GM18519 (cell line): ENCODE measurements around the gene KARS1.

Experiments used
- ATAC-seq: cut with Tn5 transposase; IDR thresholded peaks from one replicate; pipeline ENCODE4 v1.9.1; 2021; ENCODE audit warnings: mild to moderate bottlenecking, moderate library complexity; ENCODE audit not compliant: unreplicated experiment, low FRiP score

Gene KARS1

DNA sequence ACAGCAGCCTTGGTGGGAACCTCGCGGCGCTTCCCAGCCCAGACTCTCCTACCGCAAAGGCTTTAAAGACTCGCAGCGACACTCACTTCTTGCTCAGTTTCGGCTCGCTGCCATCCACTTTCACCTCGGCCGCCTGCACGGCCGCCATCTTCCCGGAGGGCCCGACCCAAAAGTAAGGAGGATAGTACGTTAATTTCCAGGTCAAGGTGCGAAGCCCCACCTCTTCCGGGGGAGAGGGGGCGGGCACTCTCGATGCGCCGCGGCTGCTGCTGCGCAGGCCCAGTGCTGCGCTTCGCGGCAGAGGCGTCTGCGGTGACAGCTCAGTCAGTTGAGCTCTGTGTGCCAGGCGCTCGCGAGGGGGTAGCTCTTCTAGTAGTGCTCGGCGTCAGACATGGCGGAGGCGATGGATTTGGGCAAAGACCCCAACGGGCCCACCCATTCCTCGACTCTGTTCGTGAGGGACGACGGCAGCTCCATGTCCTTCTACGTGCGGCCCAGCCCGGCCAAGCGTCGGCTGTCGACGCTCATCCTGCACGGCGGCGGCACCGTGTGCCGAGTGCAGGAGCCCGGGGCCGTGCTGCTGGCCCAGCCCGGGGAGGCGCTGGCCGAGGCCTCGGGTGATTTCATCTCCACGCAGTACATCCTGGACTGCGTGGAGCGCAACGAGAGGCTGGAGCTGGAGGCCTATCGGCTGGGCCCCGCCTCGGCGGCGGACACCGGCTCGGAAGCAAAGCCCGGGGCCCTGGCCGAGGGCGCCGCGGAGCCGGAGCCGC lies at the start of gene KARS1, which contains the start of gene TERF2IP:
TSS of gene KARS1 (minus strand) at position 174 of the 773 bp plus-strand sequence. CDS start at position 148, 26 bp downstream.
TSS of gene TERF2IP (plus strand) at position 282 of the 773 bp plus-strand sequence. CDS start at position 392, 110 bp downstream.
- ATAC-seq = peak; percentile 76

DNA sequence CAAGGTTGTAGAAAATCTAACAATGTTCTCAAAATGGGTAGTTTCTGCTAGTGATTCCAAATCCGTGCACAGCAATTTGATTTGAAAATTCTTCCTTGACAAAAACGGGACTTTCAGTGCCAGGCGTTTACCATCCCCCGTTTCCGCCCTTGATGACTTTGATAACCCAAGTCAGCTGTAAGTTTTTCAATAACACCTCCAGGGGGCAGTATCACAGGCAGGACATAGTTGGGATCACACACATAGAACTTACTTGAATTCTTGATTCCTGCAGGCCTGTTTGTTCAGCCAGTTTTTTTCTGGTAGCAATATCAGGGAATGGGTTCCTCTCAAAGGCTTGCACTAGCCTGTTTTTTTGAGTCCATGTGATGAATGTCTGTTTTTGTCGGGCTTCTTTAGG lies 48.2 kb upstream of the KARS1 start:
- no peak for ATAC-seq

DNA sequence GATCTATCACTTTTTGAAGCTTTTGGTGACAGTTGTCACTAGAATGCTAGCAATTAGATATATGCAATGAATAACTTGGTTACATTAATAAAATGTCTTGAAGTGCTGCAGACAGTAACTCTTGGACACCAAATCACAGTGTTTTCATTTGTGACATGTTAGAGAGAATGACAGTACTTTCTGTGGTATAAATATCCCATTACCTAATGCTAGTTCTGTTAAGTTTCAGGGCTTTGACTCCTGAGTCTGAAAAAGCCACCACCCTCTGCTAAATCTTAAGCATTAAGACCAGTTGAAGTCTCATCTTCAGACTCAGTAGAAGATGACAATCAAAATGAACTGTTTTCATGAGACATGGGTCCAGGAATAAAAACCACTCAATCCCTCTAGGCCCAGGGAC lies 39.9 kb upstream of the KARS1 start:
- peak; percentile 91 for ATAC-seq

DNA sequence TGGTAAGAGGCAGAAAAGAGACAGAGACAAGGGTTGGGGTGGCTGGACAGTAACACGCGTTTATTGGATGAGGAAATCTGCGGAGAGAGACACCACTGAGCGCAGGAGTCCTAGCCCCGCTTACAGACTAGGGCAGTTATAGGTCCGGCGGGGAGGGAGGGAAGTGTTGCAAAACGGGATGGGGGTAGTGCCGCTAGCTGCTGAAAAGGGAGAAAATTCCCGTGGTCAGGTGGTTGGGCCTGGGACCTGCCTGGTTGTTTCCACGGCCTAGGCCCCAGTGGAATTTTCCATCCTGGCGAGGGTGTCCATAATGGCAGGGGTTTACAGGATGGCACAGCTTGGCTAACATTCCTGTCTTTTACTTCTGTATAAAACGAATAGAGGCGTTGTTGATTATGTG lies 34.8 kb upstream of the KARS1 start:
- no peak for ATAC-seq

DNA sequence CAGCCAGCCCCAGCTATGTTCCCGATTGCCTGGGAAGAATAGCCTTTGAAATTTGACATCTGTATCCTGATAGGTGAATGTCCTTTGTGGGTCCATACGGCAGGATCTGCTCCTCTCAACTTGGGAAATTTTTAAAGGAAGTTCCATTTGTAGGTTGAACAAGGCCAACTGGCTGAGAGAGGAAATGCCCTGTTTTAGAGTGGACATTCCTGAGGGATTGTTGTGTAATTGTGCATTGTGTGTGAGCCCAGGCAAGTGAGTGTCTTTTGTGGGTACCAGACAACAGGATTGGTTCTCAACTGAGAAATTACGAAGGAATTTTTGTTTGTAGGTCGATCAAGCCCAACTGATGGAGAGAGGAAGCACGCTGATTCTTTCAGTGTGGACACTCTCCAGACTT lies 31.9 kb upstream of the KARS1 start:
- no peak for ATAC-seq

DNA sequence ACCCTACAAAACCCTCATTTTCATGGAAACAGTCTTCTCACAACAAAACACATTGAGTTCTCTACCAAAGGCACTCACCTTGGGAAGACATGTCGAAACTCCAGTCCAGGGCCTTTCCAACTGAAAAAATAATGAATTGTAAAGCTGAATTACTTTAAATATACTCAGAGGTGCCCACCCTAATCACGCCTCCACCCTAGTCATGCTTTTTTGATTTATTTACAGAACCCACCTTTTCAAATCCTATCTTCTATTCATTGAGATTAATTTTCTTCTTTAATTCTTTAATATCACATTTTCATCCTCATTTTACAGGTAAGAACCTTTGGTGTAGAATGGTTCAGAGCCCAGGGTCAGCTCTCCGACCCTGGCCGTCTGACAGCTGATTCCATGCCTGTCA lies 29.4 kb upstream of the KARS1 start, which contains the start of gene CPHXL2:
TSS of gene CPHXL2 (minus strand) at position 101 of the 400 bp plus-strand sequence. CDS start at position 91, 10 bp downstream.
- ATAC-seq = no peak

DNA sequence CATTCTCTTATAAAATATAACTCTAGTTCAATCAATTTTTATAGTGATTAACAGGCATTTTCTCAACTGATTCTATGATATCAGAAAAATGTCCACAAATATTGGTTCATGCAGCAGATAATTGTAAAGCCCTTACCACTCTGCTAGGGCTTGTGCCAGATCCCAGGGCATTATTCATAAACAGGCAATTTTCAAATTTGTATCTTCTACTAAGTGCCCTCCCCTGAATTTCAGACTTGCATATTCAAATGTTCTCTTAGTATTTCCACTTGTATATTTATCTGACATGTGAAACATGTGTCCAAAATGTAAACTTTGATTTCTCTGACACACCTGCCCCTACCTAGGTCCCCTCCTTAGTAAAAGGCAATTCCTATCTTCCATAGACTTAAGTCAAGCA lies 20.0 kb upstream of the KARS1 start:
- no peak for ATAC-seq

DNA sequence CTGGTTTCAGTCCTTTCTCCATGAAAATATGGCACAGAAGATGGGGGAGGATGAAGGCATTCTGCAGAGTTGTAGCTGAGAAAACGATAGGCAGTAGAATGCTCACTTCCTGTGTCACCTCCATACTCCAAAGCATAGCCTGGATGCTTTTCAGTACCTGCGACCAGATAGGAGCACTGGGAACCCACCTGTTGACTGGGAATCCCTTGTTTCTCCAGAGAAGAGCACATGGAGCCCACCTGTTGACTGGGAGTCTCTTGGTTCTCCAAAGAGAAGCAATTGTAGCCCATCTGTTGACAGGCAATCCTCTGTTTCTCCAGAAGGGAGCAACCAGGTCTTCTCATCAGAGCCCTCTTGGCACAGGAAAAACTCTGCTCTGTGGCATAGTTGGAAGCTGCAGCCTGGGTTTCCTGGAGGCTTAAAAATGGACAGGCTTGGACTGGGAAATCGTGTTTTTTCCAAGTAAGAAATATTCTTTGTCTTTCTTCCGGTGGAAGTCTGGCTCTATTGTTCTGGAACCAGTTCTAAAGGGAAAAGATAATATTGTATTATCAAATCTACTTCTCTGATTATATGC lies 13.3 kb upstream of the KARS1 start:
- ATAC-seq = no peak

DNA sequence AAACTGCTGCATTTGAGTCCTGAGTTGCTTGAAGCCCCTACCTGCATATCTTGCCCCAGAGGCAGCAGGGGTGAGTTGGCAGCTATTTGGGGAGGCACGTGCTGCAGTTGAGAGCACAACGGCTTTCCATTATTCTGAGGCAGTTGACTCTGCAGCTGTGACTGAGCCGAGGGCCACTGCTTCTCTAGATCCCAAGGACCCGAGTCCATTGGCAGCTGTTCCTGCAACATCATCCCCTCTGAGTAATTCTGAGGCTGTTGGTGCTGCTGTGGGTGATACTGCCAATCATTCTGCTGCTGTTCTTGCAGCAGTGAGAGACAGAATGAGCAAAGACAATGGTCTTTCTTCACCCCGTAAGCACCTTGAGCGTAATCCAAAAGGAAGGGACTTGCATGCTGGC lies 12.9 kb upstream of the KARS1 start:
- no peak for ATAC-seq

DNA sequence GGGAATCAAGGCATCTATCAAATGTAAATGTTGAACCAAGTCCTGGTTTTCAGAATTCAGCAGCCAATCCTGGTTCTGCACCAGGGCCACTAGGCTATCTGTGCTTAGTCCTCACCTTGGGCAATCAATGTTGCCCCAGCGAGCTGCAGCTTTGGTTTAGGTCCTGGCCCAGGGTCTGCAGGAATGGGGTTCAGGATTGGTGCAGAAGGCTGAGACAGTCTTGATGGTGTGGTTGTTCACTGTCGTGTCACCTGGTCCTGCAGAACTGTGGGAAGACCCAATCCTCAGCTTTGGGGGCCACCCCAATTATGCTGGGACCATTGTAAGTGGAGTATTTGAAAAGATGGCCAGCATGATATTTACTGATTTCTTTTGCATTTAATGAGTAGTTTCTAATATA lies 10.7 kb upstream of the KARS1 start:
- no peak for ATAC-seq

DNA sequence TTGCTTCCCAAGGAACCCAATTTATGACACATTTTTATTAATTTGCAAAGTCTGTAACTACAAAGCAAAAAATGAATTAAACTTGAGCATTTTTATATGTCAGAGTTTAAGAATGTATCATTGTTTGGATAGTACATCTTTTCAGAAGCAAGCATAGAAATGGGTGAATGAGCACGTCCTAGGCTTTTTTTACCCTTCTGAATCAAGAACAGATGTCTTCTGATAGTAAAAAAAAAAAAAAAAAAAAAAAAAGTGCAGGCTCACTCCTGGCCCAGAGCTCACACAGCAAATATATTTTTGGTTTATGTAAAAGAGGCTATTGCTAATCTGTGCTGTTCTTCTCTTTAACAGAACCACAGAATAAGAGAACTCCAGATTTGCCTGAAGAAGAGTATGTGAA lies 6.5 kb upstream of the KARS1 start:
- no peak for ATAC-seq

DNA sequence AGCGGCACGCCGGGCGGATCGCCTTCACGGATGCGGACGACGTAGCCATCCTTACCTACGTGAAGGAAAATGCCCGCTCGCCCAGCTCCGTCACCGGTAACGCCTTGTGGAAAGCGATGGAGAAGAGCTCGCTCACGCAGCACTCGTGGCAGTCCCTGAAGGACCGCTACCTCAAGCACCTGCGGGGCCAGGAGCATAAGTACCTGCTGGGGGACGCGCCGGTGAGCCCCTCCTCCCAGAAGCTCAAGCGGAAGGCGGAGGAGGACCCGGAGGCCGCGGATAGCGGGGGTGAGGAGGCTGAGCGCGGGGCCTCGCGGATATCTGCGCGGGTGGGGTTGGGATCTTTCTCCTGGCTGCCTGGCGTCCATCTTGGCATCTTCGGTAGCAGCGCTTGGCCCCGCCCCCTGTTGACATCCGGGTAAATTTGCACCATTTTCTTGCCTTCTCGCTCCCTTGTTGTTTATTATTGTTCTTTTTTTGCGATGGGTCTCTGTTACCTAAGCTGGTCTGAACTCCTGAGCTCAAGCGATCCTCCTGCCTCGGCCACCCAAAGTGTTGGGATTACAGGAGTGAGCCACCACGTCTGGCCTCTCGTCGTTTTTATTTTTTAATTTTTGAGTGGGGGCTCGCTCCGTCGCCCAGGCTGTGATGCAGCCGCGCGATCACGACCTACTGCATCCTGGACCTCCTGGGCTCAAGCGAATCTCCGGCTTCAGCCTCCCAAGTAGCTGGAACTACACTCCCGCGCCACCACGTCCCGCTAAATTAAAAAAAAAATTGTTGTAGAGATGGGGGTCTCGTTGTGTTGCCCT lies 1.0 kb upstream of the KARS1 start:
- peak; percentile 5 for ATAC-seq

DNA sequence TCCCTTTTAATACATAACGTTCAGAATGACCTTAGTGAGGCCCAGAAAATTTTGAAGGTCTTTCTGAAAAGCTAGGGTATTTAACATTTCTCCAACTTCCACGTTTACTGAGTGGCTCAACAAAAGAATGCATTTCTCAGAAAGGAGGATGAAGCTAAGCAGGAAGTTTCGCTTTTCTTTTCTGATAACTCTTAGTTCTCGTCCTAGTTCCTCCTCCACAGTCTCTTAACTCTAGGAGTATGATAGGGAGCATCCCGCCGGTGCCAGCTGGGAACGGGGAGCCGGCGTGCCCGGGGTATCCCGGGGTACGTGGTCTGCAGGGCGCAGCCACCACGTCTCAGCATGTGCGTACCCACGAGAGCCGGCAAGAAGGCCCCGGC lies 363 bp downstream of the KARS1 start:
- ATAC-seq = peak; percentile 14

DNA sequence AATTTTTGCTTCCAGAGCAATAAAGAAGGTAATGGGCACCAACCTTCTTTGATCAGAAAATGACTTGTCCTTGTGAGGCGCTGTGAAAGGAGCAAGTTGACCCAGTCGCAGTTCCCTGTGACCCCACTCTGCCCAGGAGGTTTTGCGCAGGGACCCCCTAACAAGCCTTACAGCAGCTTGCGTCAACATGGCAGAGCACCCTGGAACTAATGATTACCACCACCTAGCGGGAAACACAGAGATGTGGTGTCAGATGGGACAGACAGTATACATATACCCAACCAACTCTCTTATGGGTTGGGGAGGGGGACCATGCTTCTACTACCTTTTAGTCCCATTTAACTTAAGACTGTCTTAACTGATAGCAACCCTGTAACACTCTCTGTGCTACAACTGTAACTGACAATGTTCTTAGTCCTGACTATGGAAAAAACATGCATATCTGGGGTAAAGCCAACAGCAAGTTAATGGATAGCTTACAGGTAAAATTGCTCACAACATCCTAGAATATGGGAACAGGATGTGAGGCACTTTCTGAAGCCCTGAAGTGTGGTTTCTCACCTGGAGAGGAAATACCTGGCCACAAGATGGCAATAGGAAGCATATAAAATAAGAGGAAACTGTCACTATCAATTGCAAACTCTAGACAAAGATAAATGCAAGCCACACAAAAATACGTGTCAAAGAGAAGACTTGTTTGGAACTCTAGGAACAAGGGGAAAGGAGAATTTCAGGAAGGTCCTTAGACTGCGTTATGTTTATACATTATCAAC lies 3.0 kb downstream of the KARS1 start:
- ATAC-seq = no peak

DNA sequence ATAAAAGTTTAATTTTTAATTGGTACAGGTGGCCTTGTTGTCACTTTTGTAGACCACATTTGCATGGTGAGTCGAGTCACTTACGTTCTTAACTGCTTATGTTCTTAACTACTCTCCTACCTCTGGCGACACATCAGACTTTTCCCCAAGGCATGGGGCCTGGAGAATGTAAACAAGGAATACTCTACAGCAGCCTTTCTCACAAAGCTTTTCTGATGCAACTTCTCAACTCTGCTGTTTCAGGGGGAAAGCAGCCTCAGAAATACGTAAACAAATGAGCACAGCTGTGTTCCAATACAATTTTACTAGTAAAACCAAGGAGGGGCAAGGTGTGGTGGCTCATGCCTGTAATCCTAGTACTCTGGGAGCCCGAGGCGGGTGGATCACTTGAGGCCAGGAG lies 6.9 kb downstream of the KARS1 start:
- no peak for ATAC-seq

DNA sequence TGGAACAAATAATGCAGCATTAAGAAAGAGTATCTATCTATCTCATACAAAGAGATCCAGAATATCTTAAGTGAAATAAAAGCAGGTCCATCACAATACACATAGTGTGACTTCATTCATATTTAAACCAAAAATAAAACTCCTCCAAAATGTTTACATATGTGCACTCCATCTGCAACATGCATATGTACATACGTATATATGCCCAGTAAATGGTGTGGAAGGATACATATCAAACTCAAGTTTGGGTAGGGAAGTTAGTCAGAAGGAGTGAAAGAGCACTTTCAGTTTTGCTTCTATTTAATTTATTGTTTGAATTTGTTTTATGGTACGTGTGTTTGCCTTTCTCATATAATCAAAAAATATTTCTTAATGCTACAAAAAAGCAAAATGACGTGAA lies 12.4 kb downstream of the KARS1 start:
- no peak for ATAC-seq

DNA sequence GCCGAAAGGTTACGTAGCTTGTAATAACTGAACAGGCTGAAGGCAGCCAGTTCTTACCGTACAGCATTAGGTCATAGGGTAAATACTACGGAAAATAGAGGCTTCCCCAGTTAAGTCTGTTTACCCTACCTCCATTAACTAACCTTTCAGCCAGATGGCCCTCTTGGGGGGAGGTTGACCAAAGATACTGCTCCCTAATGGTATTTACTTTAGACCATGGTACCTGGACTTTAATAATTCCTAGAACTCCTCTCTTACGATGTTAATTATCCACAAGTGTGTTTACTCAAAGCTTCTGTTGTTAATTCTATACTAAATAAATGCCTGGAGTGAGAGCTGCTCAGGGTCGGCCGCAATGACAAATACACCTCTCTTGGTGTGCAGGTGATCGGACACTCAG lies 14.6 kb downstream of the KARS1 start:
- ATAC-seq = no peak

DNA sequence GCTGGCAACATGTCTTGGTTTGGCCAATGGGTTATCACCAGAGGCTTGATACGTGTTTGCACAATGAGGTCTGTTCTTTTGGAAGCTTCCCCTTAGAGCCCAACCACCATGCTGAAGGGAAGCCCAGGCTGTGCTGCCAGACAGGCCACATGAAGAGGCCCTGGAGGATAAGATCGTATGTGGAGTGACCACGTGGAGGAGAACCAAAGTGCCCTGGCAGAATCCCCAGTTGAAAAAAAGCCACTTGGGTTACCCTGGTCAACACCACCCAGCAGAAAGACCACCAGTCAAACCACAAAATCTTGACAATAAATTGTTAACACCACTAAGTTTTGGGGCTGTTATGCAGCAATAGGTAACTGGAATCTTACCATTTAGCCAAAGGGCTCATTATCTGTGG lies 17.4 kb downstream of the KARS1 start:
- no peak for ATAC-seq

DNA sequence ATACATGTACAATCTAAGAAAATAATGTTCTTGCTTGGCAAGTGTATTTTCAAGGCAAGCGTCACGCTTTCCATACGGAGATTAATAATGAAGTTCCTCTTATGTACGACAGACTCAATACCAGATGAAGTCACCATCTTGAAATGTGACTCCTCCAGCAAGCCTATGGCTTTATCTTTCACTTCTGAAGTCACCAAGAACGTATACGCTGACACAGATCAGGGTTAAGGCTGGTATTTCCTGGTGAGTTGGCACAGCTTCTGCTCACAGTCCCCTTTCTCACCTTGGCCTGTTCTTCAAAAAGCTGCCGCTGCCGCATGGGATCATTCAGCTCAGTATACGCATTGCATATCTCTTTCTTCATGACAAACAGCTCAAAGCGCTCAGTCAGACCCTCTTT lies 18.3 kb downstream of the KARS1 start:
- ATAC-seq = no peak

DNA sequence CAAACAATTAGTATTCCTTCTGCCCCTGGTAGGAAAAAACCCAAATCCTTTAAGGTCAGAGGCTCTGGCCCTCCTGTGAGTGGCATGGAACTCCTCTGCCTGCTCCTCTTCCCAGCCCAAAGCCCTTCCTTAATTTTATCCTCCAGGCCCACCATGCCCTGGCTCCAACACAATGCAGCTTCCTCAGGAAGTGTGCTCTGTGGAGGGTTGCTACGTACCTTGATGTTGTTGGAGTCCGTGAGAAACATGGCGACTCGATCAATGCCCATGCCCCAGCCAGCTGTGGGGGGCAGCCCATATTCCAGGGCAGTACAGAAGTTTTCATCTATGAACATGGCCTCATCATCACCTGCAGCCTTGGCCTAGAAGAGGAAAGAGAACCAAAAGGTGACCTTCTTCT lies 19.1 kb downstream of the KARS1 start:
- no peak for ATAC-seq

DNA sequence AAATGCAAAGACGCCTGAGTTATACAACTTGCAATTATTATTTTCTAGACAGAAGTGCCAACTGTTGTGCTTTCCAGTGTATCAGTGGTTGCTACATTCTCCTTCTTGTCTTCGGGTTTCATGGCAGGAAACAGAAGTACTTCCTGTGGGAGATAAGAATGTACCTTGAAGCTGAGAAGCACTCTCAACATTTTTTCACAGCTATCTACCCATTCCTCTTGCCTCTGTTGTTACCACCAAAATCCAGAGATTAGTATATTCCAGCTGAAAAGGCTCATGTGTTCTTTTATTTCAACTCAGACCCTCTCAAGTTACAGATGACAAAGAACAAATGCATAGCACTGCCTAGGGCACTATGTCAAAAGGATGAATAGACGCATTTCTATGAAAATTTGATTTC lies 19.6 kb downstream of the KARS1 start:
- ATAC-seq = no peak
